MM.1S (cell line): ENCODE data around the gene PET100.

Experiments
- DNase-seq: peaks from one replicate; pipeline ENCODE4 v3.0.0-alpha.2; 2015
- H2AFZ ChIP-seq: fragments of 300-600 bp; sonication (generic); 2 replicates; pipeline ENCODE4 v1.6.0; 2016; ENCODE audit warnings: antibody characterized with exemption, low read length
- H3F3A ChIP-seq: fragments of 300-600 bp; sonication (generic); 2 replicates; pipeline ENCODE4 v1.6.1; 2016; ENCODE audit warnings: mild to moderate bottlenecking, antibody characterized with exemption, low read length, moderate library complexity, mixed read lengths; ENCODE audit not compliant: insufficient read depth
- H3K27ac ChIP-seq: fragments of 300-600 bp; sonication (generic); 2 replicates; pipeline ENCODE4 v1.5.1; 2016; ENCODE audit warnings: mild to moderate bottlenecking, low read length
- H3K27me3 ChIP-seq: fragments of 300-600 bp; sonication (generic); replicated peaks from 2 replicates; pipeline ENCODE4 v1.6.0; 2016; ENCODE audit warnings: low read length; ENCODE audit not compliant: insufficient read depth
- H3K36me3 ChIP-seq: fragments of 300-600 bp; sonication (generic); replicated peaks from 2 replicates; pipeline ENCODE4 v1.6.1; 2016; ENCODE audit warnings: mild to moderate bottlenecking, low read length, mixed read lengths; ENCODE audit not compliant: insufficient read depth
- H3K4me1 ChIP-seq: fragments of 300-600 bp; sonication (generic); 2 replicates; pipeline ENCODE4 v1.6.1; 2016; ENCODE audit warnings: low read length, mixed read lengths
- H3K4me2 ChIP-seq: fragments of 300-600 bp; sonication (generic); 2 replicates; pipeline ENCODE4 v1.6.0; 2016; ENCODE audit warnings: low read depth, low read length
- H3K4me3 ChIP-seq: fragments of 300-600 bp; sonication (generic); 2 replicates; pipeline ENCODE4 v1.5.1; 2016; ENCODE audit warnings: low read length, mixed read lengths
- H3K79me2 ChIP-seq: fragments of 300-600 bp; sonication (generic); 2 replicates; pipeline ENCODE4 v1.6.1; 2016; ENCODE audit warnings: mixed run types, low read length, mixed read lengths
- H3K9ac ChIP-seq: fragments of 300-600 bp; sonication (generic); 2 replicates; pipeline ENCODE4 v1.6.1; 2016; ENCODE audit warnings: low read length, mixed read lengths
- H3K9me2 ChIP-seq: fragments of 300-600 bp; sonication (generic); replicated peaks from 2 replicates; pipeline ENCODE4 v1.6.1; 2016; ENCODE audit warnings: mild to moderate bottlenecking, low read length, mixed read lengths; ENCODE audit not compliant: insufficient read depth
- H3K9me3 ChIP-seq: fragments of 300-600 bp; sonication (generic); replicated peaks from 2 replicates; pipeline ENCODE4 v1.6.1; 2016; ENCODE audit warnings: mild to moderate bottlenecking, low read length, mixed read lengths; ENCODE audit not compliant: insufficient read depth
- H4K20me1 ChIP-seq: fragments of 300-600 bp; sonication (generic); 2 replicates; pipeline ENCODE4 v1.6.1; 2016; ENCODE audit warnings: mild to moderate bottlenecking, low read length, moderate library complexity, mixed read lengths; ENCODE audit not compliant: insufficient read depth
- CTCF ChIP-seq: fragments of 300-600 bp; sonication (generic); IDR thresholded peaks from 2 replicates; pipeline ENCODE4 v1.5.1; 2016; ENCODE audit warnings: antibody characterized with exemption, low read length, mixed read lengths
- EZH2 ChIP-seq: fragments of 300-600 bp; sonication (generic); optimal IDR thresholded peaks from 2 replicates; pipeline ENCODE3; 2017; ENCODE audit warnings: low read depth, mild to moderate bottlenecking, antibody characterized with exemption, low read length, mixed read lengths
- EZH2phosphoT487 ChIP-seq: fragments of 300-600 bp; sonication (generic); IDR thresholded peaks from 2 replicates; pipeline ENCODE4 v1.6.1; 2018; ENCODE audit warnings: antibody characterized with exemption, low read length

The PET100 gene

GRCh38 chr19:7644550-7644877 lies 14.9 kb downstream of the PET100 start:
- Histone ChIP-seq H3K4me1 (no peaks in the 10 kb centered on the region), H3K27ac (no peak overlapping the region)

GRCh38 chr19:7645163-7645562 lies 15.6 kb downstream of the PET100 start:
- Histone ChIP-seq H3K4me2 (no peak overlapping the region), H3K27ac (no peak overlapping the region), H3K9ac (no peak overlapping the region), H3K36me3 (no peaks in the 10 kb centered on the region), H3K4me1 (no peaks in the 10 kb centered on the region), H3K9me2 (no peaks in the 10 kb centered on the region), H3K4me3 (no peak overlapping the region), H3K9me3 (no peaks in the 10 kb centered on the region), H2AFZ (no peak overlapping the region), H3K27me3 (peaks cover 8% of the 10 kb centered on the region), H3F3A (no peaks in the 10 kb centered on the region), H3K79me2 (no peaks in the 10 kb centered on the region), H4K20me1 (no peaks in the 10 kb centered on the region)
- no peak for DNase-seq
- no peak for TF ChIP-seq EZH2phosphoT487
- TF ChIP-seq EZH2 = no peak
- TF ChIP-seq CTCF = no peak

More at GRCh38 chr19:7644550-7644877, 14.9 kb downstream of the PET100 start:
- H3K9me3 ChIP-seq = no peaks in the 10 kb centered on the region
- H3F3A ChIP-seq = no peaks in the 10 kb centered on the region
- DNase-seq = no peak
- no peaks in the 10 kb centered on the region for H4K20me1 ChIP-seq
- H3K4me2 ChIP-seq = no peak overlapping the region
- H3K4me3 ChIP-seq = no peak overlapping the region
- peaks cover 5% of the 10 kb centered on the region; the same call in 1 of the 2 replicates for H3K27me3 ChIP-seq
- H3K36me3 ChIP-seq = no peaks in the 10 kb centered on the region
- H3K9me2 ChIP-seq = no peaks in the 10 kb centered on the region
- H2AFZ ChIP-seq = no peak overlapping the region
- no peaks in the 10 kb centered on the region for H3K79me2 ChIP-seq
- no peak overlapping the region for H3K9ac ChIP-seq
- no peak for TF ChIP-seq EZH2phosphoT487
- TF ChIP-seq EZH2 = no peak
- TF ChIP-seq CTCF = no peak

DNA sequence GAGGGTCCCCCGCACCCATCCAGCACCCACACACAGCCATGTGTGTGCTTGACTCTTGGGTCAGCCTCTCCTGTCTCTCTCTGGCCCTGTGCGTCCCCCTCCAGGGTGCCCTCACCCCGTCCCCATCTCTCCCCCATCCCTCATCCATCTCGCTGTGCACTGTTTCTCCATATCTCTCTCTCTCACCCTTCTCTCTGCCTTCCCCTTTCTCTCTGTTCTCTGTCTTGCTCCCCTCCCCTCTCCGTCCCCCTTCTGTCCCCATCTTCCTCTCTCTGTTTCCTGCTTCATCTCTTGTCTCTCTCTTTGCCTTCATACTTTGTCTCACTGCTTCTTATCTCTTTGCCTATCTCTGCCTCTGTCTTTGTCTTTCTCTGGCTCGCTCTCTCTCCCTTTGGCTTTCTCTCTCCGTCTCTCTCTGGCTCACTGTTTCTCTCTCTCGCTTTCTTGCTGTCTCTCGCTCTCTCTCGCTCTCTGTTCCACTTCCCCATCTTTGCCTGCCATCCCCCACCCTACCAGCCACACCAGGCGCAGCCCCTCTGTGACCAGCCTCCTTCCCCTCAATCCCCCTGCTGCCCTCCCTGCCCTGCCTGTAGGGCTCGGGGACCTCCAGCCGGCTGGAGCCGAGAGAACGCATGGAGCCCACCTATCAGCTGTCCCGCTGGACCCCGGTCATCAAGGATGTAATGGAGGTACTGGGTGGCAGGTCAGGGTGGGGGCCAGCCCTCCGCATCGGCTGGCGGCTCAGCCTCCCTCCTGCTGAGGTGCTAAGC lies 16.2 kb downstream of the PET100 start:
- no peaks in the 10 kb centered on the region for H3K36me3 ChIP-seq
- H3K27me3 ChIP-seq = peaks cover 15% of the 10 kb centered on the region
- no peaks in the 10 kb centered on the region for H3K9me3 ChIP-seq
- no peak overlapping the region for H3K4me2 ChIP-seq
- TF ChIP-seq EZH2 (no peak), EZH2phosphoT487 (no peak), CTCF (no peak)
- H3K9ac ChIP-seq = no peak overlapping the region
- no peak overlapping the region for H3K27ac ChIP-seq
- no peaks in the 10 kb centered on the region for H3K79me2 ChIP-seq
- no peaks in the 10 kb centered on the region for H4K20me1 ChIP-seq
- no peaks in the 10 kb centered on the region for H3K9me2 ChIP-seq
- no peak overlapping the region for H2AFZ ChIP-seq
- no peaks in the 10 kb centered on the region for H3F3A ChIP-seq
- no peak overlapping the region for H3K4me3 ChIP-seq
- no peak for DNase-seq
- no peaks in the 10 kb centered on the region for H3K4me1 ChIP-seq
